ENCODE results near the gene RAB8B.

Gene RAB8B

GRCh38 chr15:63178034-63178433 lies 11.4 kb upstream of the RAB8B start:
- no peak for TF ChIP-seq CTCF (IDR thresholded peaks at IDR 0.05; ENCODE audit: low read depth, low read length, missing control alignments)
- in situ Hi-C loops (cut with HindIII; ENCODE audit: low sequenced_read_pairs), result no loop called here
- no peak overlapping the region for H3K4me3 ChIP-seq (ENCODE audit: low read depth, low read length)
- no peak for DNase-seq (ENCODE audit: low read depth)

DNA sequence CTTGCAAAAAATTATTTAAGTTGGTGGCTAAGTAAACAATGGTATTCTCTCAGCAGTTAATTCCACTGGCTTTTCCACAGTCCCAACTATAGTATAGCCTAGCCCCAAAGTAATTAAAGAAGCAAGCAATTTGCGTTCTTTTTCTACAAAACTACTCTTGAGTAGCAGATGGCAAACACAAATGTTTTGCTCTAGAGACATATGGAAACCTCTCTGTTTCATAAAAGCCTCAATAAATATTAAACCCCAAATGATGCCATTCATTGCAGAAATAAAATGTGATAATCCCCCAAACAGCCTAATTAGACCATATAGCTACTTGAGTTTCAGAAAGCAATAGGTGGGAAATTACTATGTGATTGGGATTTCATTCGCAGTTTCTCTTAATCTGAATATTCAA lies 8.7 kb upstream of the RAB8B start:
- DNase-seq (ENCODE audit: low read depth), result no peak
- H3K4me3 ChIP-seq (ENCODE audit: low read depth, low read length), result no peak overlapping the region
- in situ Hi-C loops (cut with HindIII; ENCODE audit: low sequenced_read_pairs), result no loop called here
- no peak for TF ChIP-seq CTCF (IDR thresholded peaks at IDR 0.05; ENCODE audit: low read depth, low read length, missing control alignments)

DNA sequence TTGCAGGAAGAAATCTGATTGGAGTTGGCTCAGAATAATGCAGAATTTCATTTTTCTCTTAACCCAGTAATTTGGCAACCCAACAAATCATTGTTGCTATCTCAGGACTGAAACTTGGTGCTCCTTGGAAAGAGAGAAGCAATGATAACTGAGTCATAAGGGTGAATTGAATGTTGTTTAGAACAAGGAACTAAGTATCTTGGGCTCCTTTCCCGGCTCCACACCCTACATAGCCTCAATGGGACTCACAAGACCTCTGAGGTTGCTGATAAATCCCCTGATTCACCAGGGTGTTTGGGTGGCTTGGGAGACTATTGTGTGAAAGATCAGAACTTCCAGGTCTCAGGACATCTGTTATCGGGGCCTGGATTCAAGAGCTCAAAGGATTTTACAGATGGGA lies 7.8 kb upstream of the RAB8B start:
- H3K4me3 ChIP-seq (ENCODE audit: low read depth, low read length), result no peak overlapping the region
- no peak for TF ChIP-seq CTCF (IDR thresholded peaks at IDR 0.05; ENCODE audit: low read depth, low read length, missing control alignments)
- DNase-seq (ENCODE audit: low read depth), result no peak
- in situ Hi-C loops (cut with HindIII; ENCODE audit: low sequenced_read_pairs), result no loop called here

DNA sequence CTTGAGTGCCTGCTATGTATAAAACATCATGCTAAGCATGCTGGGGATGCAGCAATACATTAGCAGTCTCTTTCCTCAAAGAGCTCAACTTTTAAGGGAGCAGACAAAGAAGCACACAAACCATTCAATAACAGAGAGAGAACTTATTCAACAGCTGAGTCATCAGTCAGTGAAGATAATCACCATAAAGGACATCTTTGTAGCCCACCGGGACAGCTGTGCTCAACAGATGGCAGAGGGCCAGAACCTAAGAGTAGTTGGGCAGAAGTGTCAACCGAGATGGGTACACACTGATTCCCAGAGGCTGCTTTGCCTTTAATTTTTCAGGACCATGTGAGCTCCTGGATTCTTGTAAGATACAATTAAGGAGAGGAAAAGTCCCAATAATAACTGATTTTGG lies 4.2 kb upstream of the RAB8B start:
- in situ Hi-C loops (cut with HindIII; ENCODE audit: low sequenced_read_pairs), result loop anchor here (5.0 kb wide), 1 partner anchor 72 kb away; no protein-coding TSS in a partner anchor
- no peak overlapping the region for H3K4me3 ChIP-seq (ENCODE audit: low read depth, low read length)
- no peak for TF ChIP-seq CTCF (IDR thresholded peaks at IDR 0.05; ENCODE audit: low read depth, low read length, missing control alignments)
- no peak for DNase-seq (ENCODE audit: low read depth)

DNA sequence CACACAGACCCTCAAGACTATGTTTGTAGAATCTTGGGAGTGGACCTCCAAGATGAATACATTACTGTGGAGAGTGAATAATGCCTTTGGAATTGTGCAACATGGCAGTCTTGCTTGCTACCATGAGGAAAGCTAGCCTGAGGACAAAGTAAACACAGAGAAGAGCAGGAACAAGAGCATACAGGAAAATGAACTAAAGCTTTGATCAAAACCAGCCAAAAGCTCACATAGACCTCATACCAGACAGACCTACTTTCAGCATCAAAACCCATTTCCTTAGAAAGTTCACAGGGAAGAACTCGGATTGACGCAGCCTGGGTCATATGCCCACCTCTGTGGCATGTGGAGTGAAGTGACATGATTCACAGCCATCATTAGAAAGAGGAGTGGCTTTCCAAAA lies 3.3 kb upstream of the RAB8B start:
- no peak for TF ChIP-seq CTCF (IDR thresholded peaks at IDR 0.05; ENCODE audit: low read depth, low read length, missing control alignments)
- in situ Hi-C loops (cut with HindIII; ENCODE audit: low sequenced_read_pairs), result loop anchor here (5.0 kb wide), 1 partner anchor 71 kb away; no protein-coding TSS in a partner anchor
- H3K4me3 ChIP-seq (ENCODE audit: low read depth, low read length), result no peak overlapping the region

GRCh38 chr15:63187589-63188226 lies 1.7 kb upstream of the RAB8B start:
- in situ Hi-C loops (cut with HindIII; ENCODE audit: low sequenced_read_pairs), result loop anchor here (5.0 kb wide), 1 partner anchor 70 kb away; no protein-coding TSS in a partner anchor
- no peak overlapping the region for H3K4me3 ChIP-seq (ENCODE audit: low read depth, low read length)
- no peak for DNase-seq (ENCODE audit: low read depth)
- TF ChIP-seq CTCF (IDR thresholded peaks at IDR 0.05; ENCODE audit: low read depth, low read length, missing control alignments), result no peak

More for the DNA sequence above, 3.3 kb upstream of the RAB8B start:
- DNase-seq (ENCODE audit: low read depth), result no peak
